K562 (cell line): ENCODE data around the gene CELSR1. TPM values are rescaled to one million over a fixed set of nuclear protein-coding genes. Genes with fewer than 3 reads are reported as not detected.

Source experiments
- polyA plus RNA-seq, 8 experiments: library from polyadenylated mRNA; depleted of rRNA in 4 of 8; stranded (reverse) in 5 of 8; unstranded in 3 of 8; fragments of >200 nt; fragmentation: Nextera tagmentation in 2 of 8; fragmentation: Illumina TruSeq in 1 of 8; extraction: Ambion mirVana in 2 of 8; extraction: Trizol in 1 of 8; gene quantifications; 2 replicates each; pipeline versions ENCODE4 v1.2.1 to v1.2.3, GENCODE V29; 2011 to 2014; ENCODE audit warnings: inconsistent platforms in 1 of 8, missing spikeins in 1 of 8
- total RNA-seq, 7 experiments: library from RNA; depleted of rRNA in 6 of 7; stranded (reverse); fragments of >200 nt in 6 of 7; fragmentation: Illumina TruSeq in 2 of 7; extraction: Trizol in 2 of 7; gene quantifications; 2 replicates each; pipeline versions ENCODE4 v1.2.1 to v1.2.3, GENCODE V29; 2011 to 2021; ENCODE audit warnings: low replicate concordance in 1 of 7

The CELSR1 gene
- total and polyA plus RNA-seq, 9 of the 15 experiments (the other 6 are each of a cell fraction or from before 2014, with no cell fraction given), result under 0.01 to 0.09 TPM; not detected in 7

Other genes with a start within 250 kb of the CELSR1 start
- 12.6 and 15.1 TPM in 2 replicates for gene GTSE1, start 240.8 kb downstream of the CELSR1 start, total RNA-seq (2014; rRNA removed)
- gene GTSE1, start 240.8 kb downstream of the CELSR1 start, total RNA-seq (2014; rRNA removed; fragmentation: Illumina TruSeq; extraction: Trizol), result 7.8 and 8.6 TPM in 2 replicates
- gene GTSE1, start 240.8 kb downstream of the CELSR1 start, total RNA-seq (2015; rRNA removed; fragmentation: Illumina TruSeq; extraction: Trizol), result 12.8 and 14.8 TPM in 2 replicates
- gene GTSE1, start 240.8 kb downstream of the CELSR1 start, total RNA-seq (2021), result 20.5 and 22.5 TPM in 2 replicates
- gene GTSE1, start 240.8 kb downstream of the CELSR1 start, polyA plus RNA-seq (2011; rRNA removed), result 12.9 and 13.9 TPM in 2 replicates
- gene GTSE1, start 240.8 kb downstream of the CELSR1 start, polyA plus RNA-seq (2014; fragmentation: Illumina TruSeq; extraction: Trizol), result 17.2 and 18.0 TPM in 2 replicates
- 1 to 10 TPM; 2.5 to 3.5 TPM for gene GTSE1, start 240.8 kb downstream of the CELSR1 start, polyA plus RNA-seq (2014; fragmentation: Nextera tagmentation; extraction: Ambion mirVana)
- gene GTSE1, start 240.8 kb downstream of the CELSR1 start, polyA plus RNA-seq (2014; rRNA removed), result 16.6 and 19.6 TPM in 2 replicates
- 47.2 and 52.2 TPM in 2 replicates for gene TRMU, start 201.9 kb downstream of the CELSR1 start, total RNA-seq (2014; rRNA removed)
- gene TRMU, start 201.9 kb downstream of the CELSR1 start, total RNA-seq (2014; rRNA removed; fragmentation: Illumina TruSeq; extraction: Trizol), result 28.6 and 28.8 TPM in 2 replicates
- 38.2 and 38.7 TPM in 2 replicates for gene TRMU, start 201.9 kb downstream of the CELSR1 start, total RNA-seq (2015; rRNA removed; fragmentation: Illumina TruSeq; extraction: Trizol)
- gene TRMU, start 201.9 kb downstream of the CELSR1 start, total RNA-seq (2021), result 46.0 and 47.2 TPM in 2 replicates
- 35.3 and 36.7 TPM in 2 replicates for gene TRMU, start 201.9 kb downstream of the CELSR1 start, polyA plus RNA-seq (2011; rRNA removed)
- gene TRMU, start 201.9 kb downstream of the CELSR1 start, polyA plus RNA-seq (2014; fragmentation: Illumina TruSeq; extraction: Trizol), result 33.3 and 36.3 TPM in 2 replicates
- gene TRMU, start 201.9 kb downstream of the CELSR1 start, polyA plus RNA-seq (2014; fragmentation: Nextera tagmentation; extraction: Ambion mirVana), result 1 to 10 TPM; 2.3 to 3.7 TPM
- 49.9 and 54.1 TPM in 2 replicates for gene TRMU, start 201.9 kb downstream of the CELSR1 start, polyA plus RNA-seq (2014; rRNA removed)
- 44.8 and 52.4 TPM in 2 replicates for gene GRAMD4, start 82.8 kb upstream of the CELSR1 start, total RNA-seq (2014; rRNA removed)
- gene GRAMD4, start 82.8 kb upstream of the CELSR1 start, total RNA-seq (2014; rRNA removed; fragmentation: Illumina TruSeq; extraction: Trizol), result 13.6 and 14.1 TPM in 2 replicates
- gene GRAMD4, start 82.8 kb upstream of the CELSR1 start, total RNA-seq (2015; rRNA removed; fragmentation: Illumina TruSeq; extraction: Trizol), result 16.0 and 18.6 TPM in 2 replicates
- gene GRAMD4, start 82.8 kb upstream of the CELSR1 start, total RNA-seq (2021), result 44.0 and 45.4 TPM in 2 replicates
- gene GRAMD4, start 82.8 kb upstream of the CELSR1 start, polyA plus RNA-seq (2011; rRNA removed), result 31.9 and 35.5 TPM in 2 replicates
- 13.7 and 15.3 TPM in 2 replicates for gene GRAMD4, start 82.8 kb upstream of the CELSR1 start, polyA plus RNA-seq (2014; fragmentation: Illumina TruSeq; extraction: Trizol)
- under 1 TPM; 0.18 to 0.28 TPM for gene GRAMD4, start 82.8 kb upstream of the CELSR1 start, polyA plus RNA-seq (2014; fragmentation: Nextera tagmentation; extraction: Ambion mirVana)
- 31.5 and 37.3 TPM in 2 replicates for gene GRAMD4, start 82.8 kb upstream of the CELSR1 start, polyA plus RNA-seq (2014; rRNA removed)
- gene CERK, start 200.6 kb upstream of the CELSR1 start, total RNA-seq (2014; rRNA removed), result 10.7 and 12.2 TPM in 2 replicates
- gene CERK, start 200.6 kb upstream of the CELSR1 start, total RNA-seq (2014; rRNA removed; fragmentation: Illumina TruSeq; extraction: Trizol), result 7.3 and 8.0 TPM in 2 replicates
- gene CERK, start 200.6 kb upstream of the CELSR1 start, total RNA-seq (2015; rRNA removed; fragmentation: Illumina TruSeq; extraction: Trizol), result 14.5 and 14.9 TPM in 2 replicates
- 9.9 and 12.5 TPM in 2 replicates for gene CERK, start 200.6 kb upstream of the CELSR1 start, total RNA-seq (2021)
- 11.8 and 12.7 TPM in 2 replicates for gene CERK, start 200.6 kb upstream of the CELSR1 start, polyA plus RNA-seq (2011; rRNA removed)
- 8.0 and 8.7 TPM in 2 replicates for gene CERK, start 200.6 kb upstream of the CELSR1 start, polyA plus RNA-seq (2014; fragmentation: Illumina TruSeq; extraction: Trizol)
- 1 to 10 TPM; 1.1 to 1.3 TPM for gene CERK, start 200.6 kb upstream of the CELSR1 start, polyA plus RNA-seq (2014; fragmentation: Nextera tagmentation; extraction: Ambion mirVana)
- 8.3 and 8.6 TPM in 2 replicates for gene CERK, start 200.6 kb upstream of the CELSR1 start, polyA plus RNA-seq (2014; rRNA removed)
- 5.2 and 8.2 TPM in 2 replicates for gene TBC1D22A, start 225.0 kb upstream of the CELSR1 start, total RNA-seq (2014; rRNA removed)
- 1.9 and 2.4 TPM in 2 replicates for gene TBC1D22A, start 225.0 kb upstream of the CELSR1 start, total RNA-seq (2014; rRNA removed; fragmentation: Illumina TruSeq; extraction: Trizol)
- gene TBC1D22A, start 225.0 kb upstream of the CELSR1 start, total RNA-seq (2015; rRNA removed; fragmentation: Illumina TruSeq; extraction: Trizol), result 3.1 and 3.3 TPM in 2 replicates
- gene TBC1D22A, start 225.0 kb upstream of the CELSR1 start, total RNA-seq (2021), result 11.5 and 12.6 TPM in 2 replicates
- gene TBC1D22A, start 225.0 kb upstream of the CELSR1 start, polyA plus RNA-seq (2011; rRNA removed), result 7.5 and 10.0 TPM in 2 replicates
- 5.6 and 5.8 TPM in 2 replicates for gene TBC1D22A, start 225.0 kb upstream of the CELSR1 start, polyA plus RNA-seq (2014; fragmentation: Illumina TruSeq; extraction: Trizol)
- under 1 TPM; 0.20 to 0.34 TPM for gene TBC1D22A, start 225.0 kb upstream of the CELSR1 start, polyA plus RNA-seq (2014; fragmentation: Nextera tagmentation; extraction: Ambion mirVana)
- 7.1 and 7.9 TPM in 2 replicates for gene TBC1D22A, start 225.0 kb upstream of the CELSR1 start, polyA plus RNA-seq (2014; rRNA removed)